ENCODE results near the gene SULF2. TPM values are rescaled to one million over a fixed set of nuclear protein-coding genes. Genes with fewer than 3 reads are reported as not detected.
A peak's percentile ranks its signal among the peaks of the same experiment; 100 is the strongest.

Gene SULF2
- total RNA-seq, 3 donors from 2014 or later = 36.3 to 62.5 (median 58.0) TPM

DNA sequence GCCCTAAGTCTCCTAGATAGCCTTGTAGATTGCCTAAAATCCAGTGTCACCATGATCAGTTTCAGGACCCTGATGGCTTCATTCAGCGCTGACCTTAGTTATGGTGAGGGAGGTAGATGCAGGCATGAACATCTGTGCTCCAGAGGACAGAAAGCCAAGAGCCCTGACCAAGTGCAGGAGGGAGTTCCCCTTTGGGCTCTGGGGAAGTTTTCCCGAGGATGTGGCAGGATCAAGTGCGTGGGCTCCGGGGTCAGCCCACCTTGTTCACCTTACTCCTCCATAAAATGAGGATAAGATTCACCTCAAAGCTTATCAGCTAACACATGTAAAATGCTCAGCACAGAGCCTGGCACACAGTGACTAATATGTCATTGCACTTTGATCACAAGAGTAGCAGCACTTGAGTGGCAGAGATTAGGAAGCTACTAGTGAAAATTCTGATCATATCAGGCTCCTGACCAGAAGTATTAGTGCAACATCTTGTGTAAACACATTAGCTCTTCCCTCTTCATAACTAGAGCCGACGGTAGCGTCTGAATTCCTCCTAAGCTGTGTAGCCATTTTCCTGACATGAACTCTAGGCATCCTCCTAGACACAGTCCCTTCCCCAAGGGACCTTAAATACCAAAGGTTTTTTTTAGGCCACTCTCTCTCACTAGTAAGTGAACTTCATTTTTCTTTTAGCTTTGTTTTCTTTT is 125.2 kb downstream of the SULF2 start:
- intact Hi-C loops (cut with DNase I; ENCODE audit: low total_unique reads) = loop anchor here (10.0 kb wide), 1 partner anchor 965 kb away; no protein-coding TSS in a partner anchor
- H3K9me3 ChIP-seq = no peaks in the 10 kb centered on the region
- DNase-seq (ENCODE audit: low spot score in 2 of 2) = peak in 1 of 2 donors; percentile 12
- no peaks in the 10 kb centered on the region for H3K27me3 ChIP-seq
- no peak overlapping the region for H3K27ac ChIP-seq
- no peaks in the 10 kb centered on the region for H3K4me1 ChIP-seq
- TF ChIP-seq POLR2AphosphoS5 (IDR thresholded peaks at IDR 0.05) (no peak), POLR2A (IDR thresholded peaks at IDR 0.05) (no peak)
- TF ChIP-seq, protein P1, sequence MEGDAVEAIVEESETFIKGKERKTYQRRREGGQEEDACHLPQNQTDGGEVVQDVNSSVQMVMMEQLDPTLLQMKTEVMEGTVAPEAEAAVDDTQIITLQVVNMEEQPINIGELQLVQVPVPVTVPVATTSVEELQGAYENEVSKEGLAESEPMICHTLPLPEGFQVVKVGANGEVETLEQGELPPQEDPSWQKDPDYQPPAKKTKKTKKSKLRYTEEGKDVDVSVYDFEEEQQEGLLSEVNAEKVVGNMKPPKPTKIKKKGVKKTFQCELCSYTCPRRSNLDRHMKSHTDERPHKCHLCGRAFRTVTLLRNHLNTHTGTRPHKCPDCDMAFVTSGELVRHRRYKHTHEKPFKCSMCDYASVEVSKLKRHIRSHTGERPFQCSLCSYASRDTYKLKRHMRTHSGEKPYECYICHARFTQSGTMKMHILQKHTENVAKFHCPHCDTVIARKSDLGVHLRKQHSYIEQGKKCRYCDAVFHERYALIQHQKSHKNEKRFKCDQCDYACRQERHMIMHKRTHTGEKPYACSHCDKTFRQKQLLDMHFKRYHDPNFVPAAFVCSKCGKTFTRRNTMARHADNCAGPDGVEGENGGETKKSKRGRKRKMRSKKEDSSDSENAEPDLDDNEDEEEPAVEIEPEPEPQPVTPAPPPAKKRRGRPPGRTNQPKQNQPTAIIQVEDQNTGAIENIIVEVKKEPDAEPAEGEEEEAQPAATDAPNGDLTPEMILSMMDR (IDR thresholded peaks at IDR 0.05) = no peak
- no peak overlapping the region for H3K4me3 ChIP-seq
- no peaks in the 10 kb centered on the region for H3K36me3 ChIP-seq

DNA sequence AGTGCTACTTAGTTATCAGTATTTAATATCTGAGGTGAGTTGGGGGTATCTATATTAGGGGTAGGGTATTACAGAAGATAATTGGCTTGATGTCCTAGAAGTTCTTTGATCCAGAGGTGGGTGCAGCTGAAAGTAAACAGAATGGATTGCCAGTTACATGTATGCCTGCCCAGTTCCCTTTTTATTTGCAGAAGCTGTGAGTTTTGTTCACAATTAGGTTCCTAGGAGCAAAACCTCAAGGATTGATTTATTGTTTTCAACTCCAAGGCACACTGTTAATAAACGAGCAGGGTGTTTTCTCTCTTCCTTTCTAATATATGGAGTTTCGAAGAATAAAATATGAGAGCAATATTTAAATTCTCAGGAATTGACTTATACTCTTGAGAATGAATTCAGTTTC is 129.0 kb downstream of the SULF2 start:
- Histone ChIP-seq H3K36me3 (peaks cover 9% of the 10 kb centered on the region), H3K4me1 (no peaks in the 10 kb centered on the region), H3K4me3 (no peak overlapping the region), H3K27me3 (no peaks in the 10 kb centered on the region), H3K9me3 (no peaks in the 10 kb centered on the region), H3K27ac (no peak overlapping the region)
- DNase-seq (ENCODE audit: low spot score in 2 of 2) = no peak
- intact Hi-C loops (cut with DNase I; ENCODE audit: low total_unique reads) = no loop called here
- TF ChIP-seq POLR2AphosphoS5 (IDR thresholded peaks at IDR 0.05) (no peak), POLR2A (IDR thresholded peaks at IDR 0.05) (no peak)
- TF ChIP-seq, protein P1 (IDR thresholded peaks at IDR 0.05) = no peak

DNA sequence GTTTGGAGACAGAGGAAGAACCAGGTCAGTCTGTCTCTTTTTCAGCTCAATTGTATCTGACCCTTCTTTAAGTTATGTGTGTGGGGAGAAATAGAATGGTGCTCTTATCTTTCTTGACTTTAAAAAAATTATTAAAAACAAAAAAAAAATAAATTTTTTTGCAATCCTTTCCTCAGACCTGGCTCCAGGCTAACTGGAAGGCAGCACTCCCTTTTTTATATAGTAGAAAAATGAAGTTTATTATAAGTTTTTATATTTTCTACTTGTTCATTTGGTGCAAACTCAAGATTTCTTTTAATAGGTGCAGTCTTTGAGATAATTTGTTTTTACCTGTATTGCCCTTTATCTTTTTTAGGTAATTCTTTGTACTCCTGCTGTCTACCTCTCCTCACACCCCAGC is 129.6 kb downstream of the SULF2 start:
- Histone ChIP-seq H3K4me3 (no peak overlapping the region), H3K27ac (no peak overlapping the region), H3K27me3 (no peaks in the 10 kb centered on the region), H3K9me3 (no peaks in the 10 kb centered on the region), H3K4me1 (no peaks in the 10 kb centered on the region), H3K36me3 (peaks cover 9% of the 10 kb centered on the region)
- TF ChIP-seq, protein P1 (IDR thresholded peaks at IDR 0.05) = no peak
- TF ChIP-seq POLR2AphosphoS5 (IDR thresholded peaks at IDR 0.05) (no peak), POLR2A (IDR thresholded peaks at IDR 0.05) (no peak)
- DNase-seq (ENCODE audit: low spot score in 2 of 2) = no peak
- intact Hi-C loops (cut with DNase I; ENCODE audit: low total_unique reads) = no loop called here

DNA sequence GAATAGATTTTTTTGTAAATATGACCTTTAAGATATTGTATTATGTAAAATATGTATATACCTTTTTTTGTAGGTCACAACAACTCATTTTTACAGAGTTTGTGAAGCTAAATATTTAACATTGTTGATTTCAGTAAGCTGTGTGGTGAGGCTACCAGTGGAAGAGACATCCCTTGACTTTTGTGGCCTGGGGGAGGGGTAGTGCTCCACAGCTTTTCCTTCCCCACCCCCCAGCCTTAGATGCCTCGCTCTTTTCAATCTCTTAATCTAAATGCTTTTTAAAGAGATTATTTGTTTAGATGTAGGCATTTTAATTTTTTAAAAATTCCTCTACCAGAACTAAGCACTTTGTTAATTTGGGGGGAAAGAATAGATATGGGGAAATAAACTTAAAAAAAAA is 130.9 kb downstream of the SULF2 start:
- no peak for DNase-seq (ENCODE audit: low spot score in 2 of 2)
- Histone ChIP-seq H3K36me3 (peaks cover 9% of the 10 kb centered on the region), H3K4me3 (no peak overlapping the region), H3K27ac (no peak overlapping the region), H3K9me3 (no peaks in the 10 kb centered on the region), H3K4me1 (no peaks in the 10 kb centered on the region), H3K27me3 (no peaks in the 10 kb centered on the region)
- TF ChIP-seq POLR2AphosphoS5 (IDR thresholded peaks at IDR 0.05) (no peak), POLR2A (IDR thresholded peaks at IDR 0.05) (no peak)
- TF ChIP-seq, protein P1 (IDR thresholded peaks at IDR 0.05) = no peak
- intact Hi-C loops (cut with DNase I; ENCODE audit: low total_unique reads) = no loop called here

DNA sequence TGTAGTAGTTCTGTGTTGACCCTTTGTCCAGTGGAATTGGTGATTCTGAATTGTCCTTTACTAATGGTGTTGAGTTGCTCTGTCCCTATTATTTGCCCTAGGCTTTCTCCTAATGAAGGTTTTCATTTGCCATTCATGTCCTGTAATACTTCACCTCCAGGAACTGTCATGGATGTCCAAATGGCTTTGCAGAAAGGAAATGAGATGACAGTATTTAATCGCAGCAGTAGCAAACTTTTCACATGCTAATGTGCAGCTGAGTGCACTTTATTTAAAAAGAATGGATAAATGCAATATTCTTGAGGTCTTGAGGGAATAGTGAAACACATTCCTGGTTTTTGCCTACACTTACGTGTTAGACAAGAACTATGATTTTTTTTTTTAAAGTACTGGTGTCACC is 131.4 kb downstream of the SULF2 start:
- no peak for DNase-seq (ENCODE audit: low spot score in 2 of 2)
- H3K27ac ChIP-seq = no peak overlapping the region
- no peaks in the 10 kb centered on the region for H3K4me1 ChIP-seq
- intact Hi-C loops (cut with DNase I; ENCODE audit: low total_unique reads) = no loop called here
- TF ChIP-seq, protein P1 (IDR thresholded peaks at IDR 0.05) = no peak
- H3K27me3 ChIP-seq = no peaks in the 10 kb centered on the region
- H3K4me3 ChIP-seq = no peak overlapping the region
- H3K36me3 ChIP-seq = peaks cover 9% of the 10 kb centered on the region
- H3K9me3 ChIP-seq = no peaks in the 10 kb centered on the region
